GM12892 (cell line): ENCODE data around the gene KEL.

ENCODE experiments used
- POLR2A ChIP-seq: IDR thresholded peaks from 2 replicates; pipeline ENCODE4 v1.6.1; 2011; ENCODE audit warnings: low read depth, low read length, control low read depth
- POLR2AphosphoS5 ChIP-seq: IDR thresholded peaks from 2 replicates; pipeline ENCODE4 v1.6.1; 2011; ENCODE audit warnings: low read depth, low read length, control low read depth

GRCh38 chr7:142963993-142964392 is 1.8 kb upstream of the KEL start:
- no peak for TF ChIP-seq POLR2A
- TF ChIP-seq POLR2AphosphoS5 = no peak
